Stimulated activated CD8-positive, alpha-beta memory T cell treated with anti-CD3 and anti-CD28 coated beads, Interleukin-15, amount 100 ng/mL, for 1 hour (primary cell): ENCODE results near the gene CLEC16A.
"Not testable (repeated sequence)": the region's sequence is repeated elsewhere in the genome, so short reads cannot be mapped to it uniquely, and the experiment has no call there.

ENCODE experiments used
- DNase-seq: peaks from one replicate; pipeline ENCODE4 v3.0.0-alpha.2; 2020; ENCODE audit warnings: low read depth

CLEC16A gene

GRCh38 chr16:10939649-10940234, 4.6 kb upstream of the CLEC16A start:
- no peak for DNase-seq

GRCh38 chr16:10940501-10941079, 3.8 kb upstream of the CLEC16A start:
- no peak for DNase-seq

GRCh38 chr16:10941127-10941933, 3.0 kb upstream of the CLEC16A start:
- no peak for DNase-seq

DNA sequence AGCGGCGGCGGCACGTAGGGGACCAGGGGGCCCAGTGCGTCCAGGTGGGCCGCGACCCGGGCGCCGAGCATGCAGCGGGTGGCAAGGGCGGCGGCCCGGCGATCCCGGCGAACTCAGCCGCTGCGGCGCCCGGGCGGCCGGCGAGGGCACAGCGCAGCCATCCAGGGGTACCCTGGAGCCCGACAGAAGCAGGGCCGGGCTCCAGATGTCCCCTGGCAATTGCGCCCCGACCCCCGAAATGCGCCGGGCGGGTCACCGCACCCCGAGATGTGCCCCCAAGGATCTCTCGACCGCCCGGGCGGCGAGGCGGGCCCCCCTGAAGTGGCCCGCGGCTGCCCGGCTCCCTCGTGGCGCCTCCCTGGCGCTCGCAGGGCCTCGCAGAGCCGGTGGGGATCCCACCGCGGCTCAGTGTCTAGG, 2.4 kb upstream of the CLEC16A start:
- DNase-seq: not testable (repeated sequence)

DNA sequence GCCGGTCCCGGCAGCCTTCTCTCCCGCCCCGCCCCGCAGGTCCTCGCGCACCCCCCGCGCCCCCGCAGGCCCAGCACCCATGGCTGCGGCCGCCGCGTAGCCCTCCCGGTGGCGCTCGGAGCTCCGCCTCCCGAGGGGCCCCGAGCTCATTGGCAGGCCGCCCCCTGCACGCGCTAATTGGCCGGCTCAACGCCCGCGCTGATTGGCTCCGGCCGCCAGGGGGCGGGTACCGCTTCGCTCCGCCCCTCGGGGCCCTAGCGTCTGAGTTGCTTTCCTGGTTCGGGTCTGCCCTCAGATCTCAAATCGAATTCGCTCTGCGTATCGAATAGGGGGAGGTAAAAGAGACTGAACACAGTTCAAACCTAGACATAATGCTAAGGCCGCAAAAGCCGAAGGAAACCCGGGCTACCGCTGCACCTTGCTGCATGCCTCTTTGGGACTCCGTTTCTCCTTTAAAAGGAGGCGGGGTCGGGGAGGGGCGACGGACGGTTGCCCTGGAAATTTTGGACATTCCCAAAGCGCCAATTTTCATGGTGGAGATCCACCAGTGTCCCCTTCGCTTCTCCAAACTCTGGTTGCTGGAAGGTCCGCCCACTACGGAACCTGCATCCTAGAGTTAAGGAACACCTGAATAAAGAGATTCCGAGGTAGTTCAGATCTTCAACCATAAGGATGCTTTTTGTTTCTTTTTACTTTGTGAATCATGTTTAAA, 1.9 kb upstream of the CLEC16A start, which contains the start of gene DEXI:
Gene DEXI, minus strand, starts transcription at position 117 of the 712 bp plus-strand sequence. CDS start 463 bp downstream, outside the sequence.
- DNase-seq: peak; percentile 81

DNA sequence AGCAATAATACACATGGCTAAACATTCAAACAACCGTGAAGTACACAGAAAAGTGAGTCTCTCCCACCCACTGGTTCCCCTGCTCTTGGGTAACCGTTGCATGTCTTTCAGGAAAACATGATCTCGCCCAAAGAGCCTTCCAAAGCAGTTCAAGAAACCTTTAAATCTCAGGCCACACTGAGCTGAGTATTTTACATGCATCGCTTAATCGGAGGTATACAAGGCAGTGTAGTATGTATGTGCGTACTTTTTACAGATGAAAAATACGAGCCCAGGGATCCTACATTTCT, 1.4 kb upstream of the CLEC16A start:
- no peak for DNase-seq

DNA sequence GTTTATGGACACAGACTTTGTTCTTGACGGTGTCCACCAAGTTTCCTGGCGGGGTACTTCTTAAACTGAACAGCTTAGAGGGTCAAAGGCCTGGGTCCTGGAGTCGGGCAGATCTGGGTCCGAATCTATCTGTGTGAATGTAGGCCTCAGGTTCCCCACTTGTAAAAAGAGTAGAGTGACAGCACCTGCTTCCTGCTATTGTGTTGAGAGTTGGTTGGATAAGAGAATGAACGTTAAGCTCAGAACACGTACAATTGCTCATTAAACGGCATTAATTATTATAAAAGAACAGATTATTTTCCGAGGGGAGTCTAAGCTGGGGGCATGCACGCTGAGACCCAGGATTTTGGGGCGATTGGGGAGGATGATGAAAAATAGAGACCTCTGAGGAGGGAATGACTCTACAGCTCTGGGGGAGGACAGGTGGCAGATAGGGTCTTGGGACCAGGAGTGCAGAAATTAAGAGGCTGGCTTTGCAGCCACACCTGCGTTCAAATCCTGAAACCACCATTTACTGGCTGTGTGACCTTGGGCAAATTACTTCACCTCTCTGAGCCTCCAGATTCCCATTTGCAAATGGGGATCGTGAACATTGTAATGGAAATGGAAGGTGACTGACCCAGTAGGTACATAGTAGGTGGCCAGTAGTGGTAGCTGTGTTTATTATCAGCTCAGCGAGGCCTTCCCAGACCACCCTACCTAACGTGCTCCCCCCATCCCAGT, 862 bp downstream of the CLEC16A start:
- DNase-seq: no peak

- DNase-seq: no peak
Observed at GRCh38 chr16:10946308-10946707, 1.9 kb downstream of the CLEC16A start.

GRCh38 chr16:10947211-10947787, 2.9 kb downstream of the CLEC16A start:
- no peak for DNase-seq

GRCh38 chr16:10949424-10949970, 5.1 kb downstream of the CLEC16A start:
- DNase-seq: no peak

DNA sequence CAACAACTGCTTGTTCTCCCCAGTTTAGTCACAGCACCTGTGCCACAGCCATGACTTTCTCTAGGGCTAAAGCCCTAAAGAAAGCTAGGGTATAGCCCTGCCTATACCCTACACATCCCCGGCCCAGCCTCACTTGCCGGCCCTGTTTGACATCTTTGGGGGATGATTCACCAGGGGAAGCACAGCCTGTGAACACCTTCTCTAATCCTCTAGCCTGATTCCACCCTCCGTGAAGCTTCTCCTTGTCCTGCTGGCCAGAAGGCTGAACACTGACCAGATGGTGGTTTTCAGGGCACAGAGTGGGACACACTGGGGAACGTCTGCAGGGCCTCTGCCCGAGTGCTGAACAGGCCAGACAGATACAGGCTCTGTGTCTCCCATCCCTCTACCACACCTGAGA, 6.0 kb downstream of the CLEC16A start:
- no peak for DNase-seq

GRCh38 chr16:10951026-10951425, 6.7 kb downstream of the CLEC16A start:
- no peak for DNase-seq

DNA sequence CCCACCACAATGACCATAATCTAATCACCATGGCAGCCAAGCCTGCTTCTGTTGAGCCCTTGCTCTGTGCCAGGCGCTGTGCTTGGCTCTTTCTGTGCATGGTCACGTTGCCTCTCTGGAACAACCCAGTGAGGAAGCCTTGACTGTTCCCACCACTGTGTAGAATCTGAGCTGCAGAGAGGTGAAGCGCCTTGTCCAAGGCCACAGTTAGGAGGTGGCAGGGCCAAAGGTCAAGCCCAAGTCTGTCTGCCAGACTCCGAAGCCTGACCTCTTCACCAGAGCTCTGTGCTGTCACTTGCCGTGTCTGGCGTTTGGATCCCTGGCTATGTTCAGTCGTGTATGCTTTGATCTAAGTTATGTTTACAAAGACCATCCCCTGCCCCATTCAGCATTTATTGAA, 10.5 kb downstream of the CLEC16A start:
- DNase-seq: no peak

DNA sequence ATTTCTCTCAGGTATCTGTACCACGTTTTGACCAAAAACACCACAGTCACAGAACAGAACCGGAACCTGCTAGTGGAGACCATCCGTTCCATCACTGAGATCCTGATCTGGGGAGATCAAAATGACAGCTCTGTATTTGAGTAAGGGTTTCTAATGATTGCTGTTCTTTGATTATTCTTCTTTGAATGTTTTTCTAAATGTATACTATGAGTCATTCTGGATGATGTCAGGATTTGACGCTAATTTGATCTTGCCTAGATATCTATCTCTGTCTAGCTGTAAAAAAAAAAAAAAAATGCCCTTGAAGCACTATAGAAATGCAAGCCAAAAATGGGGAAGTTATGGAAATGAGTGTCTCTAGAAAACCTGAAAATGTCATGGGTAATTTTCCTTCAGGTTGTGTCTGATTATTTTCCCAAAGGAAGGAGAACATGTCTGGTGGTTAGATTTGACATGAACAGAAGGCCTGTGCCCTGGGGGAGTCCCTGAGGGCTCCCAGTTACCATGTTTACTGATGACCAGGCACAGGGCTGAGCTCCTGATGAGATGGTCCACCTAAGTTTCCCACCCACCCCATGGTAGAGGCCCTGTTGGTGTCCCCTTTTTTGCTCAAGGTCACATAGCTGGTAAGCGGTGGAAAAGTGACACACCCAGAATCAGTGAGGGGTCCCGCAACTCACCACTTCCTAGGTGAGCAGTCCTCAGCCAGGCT, 13.6 kb downstream of the CLEC16A start:
- DNase-seq: no peak

DNA sequence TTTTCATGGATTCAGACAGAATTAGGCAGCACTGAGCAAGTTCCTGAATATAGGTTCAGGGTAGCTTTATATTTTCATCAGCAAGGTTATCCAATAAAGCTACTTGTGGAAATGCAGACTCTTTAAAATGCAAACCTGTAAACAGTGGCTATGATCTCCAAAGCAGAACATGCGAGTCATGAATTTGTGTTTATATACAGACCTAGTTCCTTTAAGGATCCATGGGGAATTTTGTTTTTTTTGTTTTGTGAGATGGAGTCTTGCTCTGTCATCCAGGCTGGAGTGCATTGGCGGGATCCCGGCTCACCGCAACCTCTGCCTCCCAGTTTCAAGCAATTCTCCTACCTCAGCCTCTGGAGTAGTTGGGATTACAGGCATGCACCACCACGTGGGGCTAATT, 14.8 kb downstream of the CLEC16A start:
- no peak for DNase-seq

DNA sequence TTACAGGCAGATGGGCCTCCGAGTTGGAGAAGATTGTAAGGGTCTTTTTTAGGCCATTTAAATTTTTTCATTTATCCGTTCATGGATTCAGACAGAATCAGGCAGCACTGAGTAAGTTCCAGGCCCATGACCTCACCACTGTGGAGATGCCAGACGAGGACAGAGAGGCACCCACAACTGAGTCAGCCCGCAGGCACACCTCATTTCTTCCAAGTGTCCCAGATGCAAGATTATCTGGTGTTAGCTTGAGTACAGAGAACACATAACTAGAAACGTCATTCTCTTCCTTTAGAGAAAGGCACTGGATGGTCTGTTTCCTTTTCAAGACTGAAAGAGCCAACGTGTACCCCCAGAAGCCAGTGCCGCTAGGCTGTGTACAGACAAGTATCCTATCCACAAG, 16.9 kb downstream of the CLEC16A start:
- DNase-seq: no peak

- peak; percentile 65 for DNase-seq
Observed at GRCh38 chr16:10964039-10964890, 19.9 kb downstream of the CLEC16A start.

- DNase-seq: peak; percentile 22
Observed at GRCh38 chr16:10964891-10965326, 20.5 kb downstream of the CLEC16A start.

DNA sequence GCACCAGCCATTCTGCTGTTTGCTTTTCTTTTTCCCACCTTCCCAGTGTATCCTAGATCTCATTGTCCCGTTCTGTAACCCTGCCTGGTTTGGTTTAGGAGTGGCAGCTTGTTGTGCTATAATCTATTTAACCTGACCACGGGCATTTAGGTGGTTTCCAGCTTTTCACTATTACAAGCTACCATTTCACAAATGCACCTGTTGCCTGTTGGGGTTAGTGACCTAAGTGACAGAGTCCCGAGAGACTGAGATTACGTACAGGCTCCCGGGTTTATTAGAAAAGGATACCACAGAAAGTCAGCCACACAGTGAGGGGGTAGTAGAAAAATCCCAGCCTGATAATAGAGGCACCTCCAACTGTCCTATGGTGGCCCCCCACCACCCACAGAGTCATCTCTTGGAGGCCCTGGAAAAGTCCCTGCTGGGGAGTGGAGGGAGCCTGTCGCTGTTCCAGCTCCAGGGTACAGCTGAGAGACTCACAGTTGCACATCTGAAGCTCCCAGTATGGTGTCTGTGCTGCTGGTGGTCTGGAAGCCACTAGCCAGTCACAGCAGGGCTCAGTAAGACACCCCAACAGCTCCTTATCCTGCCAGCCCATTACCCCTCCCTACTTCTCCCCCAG, 21.2 kb downstream of the CLEC16A start:
- DNase-seq: no peak
